C4-2B (cell line): ENCODE measurements around the gene CFAP119.

Experiments used
- CTCF ChIP-seq: fragments of 450-650 bp; conservative IDR thresholded peaks from 2 replicates; pipeline ENCODE4 v1.5.1; 2017; ENCODE audit warnings: mild to moderate bottlenecking
- ZFX ChIP-seq: fragments of 450-650 bp; IDR thresholded peaks from 2 replicates; pipeline ENCODE4 v1.6.1; 2017

GRCh38 chr16:30757316-30757715 is 4.5 kb downstream of the CFAP119 start:
- TF ChIP-seq CTCF (no peak), ZFX (no peak)
